ENCODE data around the gene PSMG4.

PSMG4 gene

GRCh38 chr6:3312604-3313231 is 54.0 kb downstream of the PSMG4 start:
- no peak for DNase-seq

GRCh38 chr6:3314176-3314575 is 55.4 kb downstream of the PSMG4 start:
- DNase-seq: no peak

GRCh38 chr6:3314621-3315467 is 56.1 kb downstream of the PSMG4 start:
- no peak for DNase-seq

GRCh38 chr6:3315841-3316240 is 57.1 kb downstream of the PSMG4 start:
- no peak for DNase-seq

- no peak for DNase-seq
Measured at GRCh38 chr6:3316331-3316730, 57.6 kb downstream of the PSMG4 start.

- DNase-seq: no peak
Measured at GRCh38 chr6:3316818-3317217, 58.1 kb downstream of the PSMG4 start.
